Omental fat pad (tissue), 4 donors: ENCODE data around the gene WDR4. TPM values are rescaled to one million over a fixed set of nuclear protein-coding genes. Genes with fewer than 3 reads are reported as not detected.
"Not testable (repeated sequence)": the region's sequence is repeated elsewhere in the genome, so short reads cannot be mapped to it uniquely, and the experiment has no call there.

ENCODE experiments used
- ATAC-seq: fragments of 150-250 bp; one replicate; pipeline ENCODE4 v1.9.1; 2016; ENCODE audit warnings: mild to moderate bottlenecking, moderate library complexity; ENCODE audit not compliant: low FRiP score
- DNase-seq: peaks from one replicate; pipeline ENCODE4 v3.0.0-alpha.2; 2019; ENCODE audit warnings: low spot score
- CTCF ChIP-seq, 3 donors: fragments of 450-650 bp; IDR thresholded peaks; one replicate each; pipeline ENCODE4 v1.5.1; 2016 to 2017; ENCODE audit warnings: antibody characterized with exemption in 3 of 3, mild to moderate bottlenecking in 3 of 3, moderate library complexity in 2 of 3
- total RNA-seq, 4 donors: library from RNA; depleted of rRNA; stranded (reverse); fragments of >200 nt; gene quantifications; one replicate each; pipeline ENCODE4 v1.1.0, GENCODE V29; 2016

Gene WDR4
- total RNA-seq, 4 donors from 2014 or later, result 8.5 to 28.3 (median 13.6) TPM

GRCh38 chr21:42818328-42818749, 61.0 kb downstream of the WDR4 start:
- no peak for DNase-seq
- ATAC-seq, result no peak
- TF ChIP-seq CTCF (IDR thresholded peaks at IDR 0.05), result peak in 1 of 3 donors; percentile 61

DNA sequence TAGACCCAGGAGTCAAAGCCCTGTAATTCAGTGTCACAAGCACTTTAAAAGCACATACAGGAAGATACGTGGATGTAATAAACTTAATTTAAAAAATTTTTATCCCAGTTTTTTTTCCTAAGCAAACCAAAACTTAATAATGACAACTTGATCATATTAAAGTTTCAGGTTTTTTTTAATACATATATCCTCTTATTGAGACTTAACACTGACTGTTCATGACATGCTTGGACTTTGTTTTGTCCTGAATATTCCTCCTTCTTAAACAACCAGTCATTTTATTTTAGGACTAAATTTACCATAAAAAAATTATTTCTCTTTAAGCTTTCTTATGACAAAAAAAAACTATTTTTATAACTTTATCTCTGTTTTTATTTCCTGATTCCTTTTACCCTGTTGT, 64.1 kb downstream of the WDR4 start:
- ATAC-seq, result no peak
- no peak for DNase-seq
- TF ChIP-seq CTCF (IDR thresholded peaks at IDR 0.05), result no peak

DNA sequence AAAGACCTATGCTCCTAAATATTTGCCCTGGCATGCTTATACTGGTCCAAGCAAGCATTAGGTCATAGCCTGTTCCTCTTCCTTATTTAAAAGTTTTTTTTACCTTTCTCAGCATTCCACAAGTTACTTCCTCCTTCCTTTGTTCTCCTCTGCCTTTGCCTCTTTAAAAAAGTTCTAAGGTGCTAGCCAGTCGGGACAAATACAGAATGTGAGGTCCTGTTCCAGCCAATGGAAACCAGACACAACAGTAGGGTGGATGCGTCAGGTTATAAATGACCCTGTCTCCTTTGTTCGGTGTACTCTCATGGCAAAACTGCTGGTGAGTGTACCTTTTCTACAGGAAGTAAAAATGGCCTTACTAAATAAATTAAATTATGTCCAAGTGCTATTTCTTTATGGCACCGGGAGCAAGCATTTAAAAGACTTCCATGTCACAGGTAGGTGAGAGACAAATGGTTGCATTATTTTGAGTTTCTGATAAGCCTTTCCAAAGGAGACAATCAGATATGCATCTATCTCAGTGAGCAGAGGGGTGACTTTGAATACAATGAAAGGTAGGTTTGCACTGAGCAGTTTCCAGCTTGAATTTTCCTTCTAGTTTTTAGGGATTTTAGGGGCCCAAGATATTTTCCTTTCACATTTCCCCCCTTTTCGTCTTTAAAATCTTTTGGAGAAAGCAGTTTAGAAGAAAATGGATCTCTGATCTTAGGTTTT, 66.7 kb downstream of the WDR4 start:
- DNase-seq, ATAC-seq: not testable (repeated sequence)

DNA sequence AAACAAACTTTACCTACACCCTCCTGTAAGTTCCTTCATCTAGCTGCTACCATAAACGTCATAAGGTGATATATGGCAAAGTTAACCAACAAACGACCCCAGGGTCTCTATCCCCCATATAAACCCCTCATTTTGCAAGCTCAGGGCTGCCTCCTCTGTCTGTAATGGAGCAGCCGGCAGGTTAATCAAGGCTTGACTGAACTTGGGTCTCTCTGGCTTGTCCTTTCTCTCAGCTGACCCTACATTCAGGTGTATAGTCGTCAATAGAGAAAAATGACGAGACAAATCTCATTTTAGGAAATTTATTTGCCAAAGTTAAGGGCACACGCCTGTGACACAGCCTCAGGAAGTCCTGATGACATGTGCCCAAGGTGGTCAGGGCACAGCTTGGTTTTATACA, 67.4 kb downstream of the WDR4 start:
- no peak for TF ChIP-seq CTCF (IDR thresholded peaks at IDR 0.05)
- ATAC-seq, result no peak
- no peak for DNase-seq

DNA sequence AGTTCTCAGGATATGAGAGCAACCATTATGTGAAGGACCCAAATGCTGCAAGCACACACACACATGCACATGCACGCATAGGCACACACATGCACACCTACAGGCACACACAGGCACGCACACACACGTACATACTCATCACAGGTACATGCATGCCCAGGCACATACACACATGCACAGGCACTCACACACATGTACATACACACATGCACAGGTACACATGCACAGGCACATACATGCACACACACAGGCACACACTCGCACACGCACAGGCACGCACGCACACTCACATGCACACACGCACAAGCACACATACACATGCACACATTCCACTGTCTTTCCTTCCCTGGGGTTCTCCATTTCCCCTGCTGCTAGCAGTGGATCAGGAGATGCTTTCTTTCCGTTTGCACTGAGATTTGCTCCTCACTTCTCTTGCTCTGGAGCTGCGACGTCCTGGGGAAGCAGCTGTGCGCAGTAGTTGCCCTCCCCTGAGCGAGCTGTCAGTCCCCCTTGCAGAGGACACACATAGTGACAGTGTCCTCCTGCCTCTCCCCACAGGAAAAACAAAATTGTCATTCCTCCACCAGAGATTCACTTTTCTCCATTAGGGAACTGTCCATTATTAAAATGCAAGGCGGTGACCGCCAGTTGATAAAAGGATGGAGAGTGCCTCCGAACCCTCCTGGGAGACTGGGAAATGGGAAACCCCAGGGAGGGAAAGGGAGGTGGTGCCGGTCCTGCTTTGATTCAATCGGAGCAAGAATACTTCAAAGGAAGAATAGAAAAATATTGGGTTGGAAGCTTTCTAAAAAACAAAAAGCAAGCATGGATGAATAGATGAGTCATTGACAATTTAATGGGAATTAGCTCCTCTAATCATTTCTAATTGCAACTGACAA, 69.5 kb downstream of the WDR4 start:
- TF ChIP-seq CTCF (IDR thresholded peaks at IDR 0.05), result no peak
- ATAC-seq, result no peak
- DNase-seq, result no peak

DNA sequence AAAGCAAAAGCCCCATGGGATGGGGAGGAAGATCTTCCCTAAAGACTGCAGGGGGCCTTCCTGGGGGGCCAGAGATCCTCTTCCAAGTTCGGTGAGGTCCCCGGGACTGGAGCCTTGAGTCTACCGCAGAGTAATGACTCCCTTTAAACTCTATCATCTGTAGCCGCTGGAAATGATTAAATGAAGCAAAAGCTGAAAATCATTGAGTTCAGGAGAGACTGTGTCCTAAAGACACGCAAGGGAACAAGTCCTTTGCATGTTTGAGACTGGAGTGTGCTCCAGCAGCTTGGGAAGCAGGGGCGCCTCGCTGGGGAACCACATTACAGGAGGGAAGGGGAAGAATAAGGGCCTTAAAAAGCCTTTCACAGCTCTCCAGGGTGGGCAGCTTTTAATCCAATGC, 70.2 kb downstream of the WDR4 start:
- DNase-seq, result no peak
- ATAC-seq, result no peak
- no peak for TF ChIP-seq CTCF (IDR thresholded peaks at IDR 0.05)

DNA sequence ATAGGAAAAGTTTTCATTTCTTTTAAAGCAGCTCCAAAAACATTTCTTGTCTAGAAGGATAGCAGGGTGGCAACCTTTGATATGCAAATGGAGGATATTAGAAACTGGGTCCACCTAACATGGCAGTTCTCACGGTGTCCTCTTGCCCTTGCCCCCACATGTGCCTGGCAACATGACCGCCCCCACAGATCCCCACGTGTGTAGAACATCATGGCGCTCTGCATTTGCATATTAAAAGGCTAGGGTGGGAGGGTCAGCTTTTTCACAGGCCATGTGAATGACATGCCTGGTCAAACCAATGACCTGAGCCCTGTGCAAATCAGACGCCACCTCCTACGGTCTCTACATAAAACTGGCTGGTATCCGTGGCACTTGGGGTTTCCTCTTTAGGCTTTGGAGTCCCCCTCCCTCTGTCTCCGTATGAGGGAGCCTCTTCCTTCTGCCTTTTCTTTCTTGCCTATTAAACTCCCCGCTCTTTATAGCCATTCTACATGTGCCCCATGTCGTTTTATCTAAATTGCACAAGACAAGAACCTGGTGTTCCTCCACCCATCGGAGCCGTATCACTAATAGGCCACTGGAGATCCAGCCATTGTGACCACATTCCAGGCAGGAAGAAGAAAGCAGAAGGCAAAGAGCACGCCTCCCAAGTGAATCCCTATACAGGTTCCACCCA, 71.3 kb downstream of the WDR4 start:
- no peak for TF ChIP-seq CTCF (IDR thresholded peaks at IDR 0.05)
- DNase-seq, result no peak
- ATAC-seq, result no peak

DNA sequence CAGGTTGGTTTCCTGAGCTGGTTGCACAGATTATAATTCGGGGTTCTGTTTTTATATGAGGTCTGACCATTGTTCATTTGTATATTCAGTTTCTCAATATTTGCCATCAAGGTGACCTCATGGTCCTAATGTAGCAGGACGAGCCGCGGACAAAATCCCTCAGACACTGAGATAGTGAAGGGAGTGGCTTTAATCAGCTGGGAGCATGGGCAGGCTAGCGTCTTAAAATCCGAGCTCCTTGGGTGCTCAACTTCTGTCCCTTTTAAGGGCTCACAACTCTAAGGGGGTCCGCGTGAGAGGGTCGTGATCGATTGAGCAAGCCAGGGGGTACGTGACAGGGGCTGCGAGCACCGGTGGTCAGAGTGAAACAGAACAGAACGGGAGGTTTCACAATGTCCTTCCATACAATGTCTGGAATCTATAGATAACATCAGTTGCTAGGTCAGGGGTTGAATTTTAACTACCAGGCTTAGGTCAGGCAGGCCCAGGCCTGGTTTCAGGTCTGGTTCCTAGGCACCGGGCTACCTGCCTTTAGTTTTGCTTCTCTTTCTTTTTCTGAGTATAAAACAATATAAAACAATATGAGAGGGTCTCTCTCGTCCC, 71.9 kb downstream of the WDR4 start:
- ATAC-seq, DNase-seq: not testable (repeated sequence)
